HCT116 (cell line): ENCODE measurements around the gene YWHAH. TPM values are rescaled to one million over a fixed set of nuclear protein-coding genes. Genes with fewer than 3 reads are reported as not detected.

Source experiments
- ATAC-seq: fragments of 200-7000 bp; cut with Tn5 transposase; 2 replicates; pipeline ENCODE4 v1.9.1; 2020; ENCODE audit warnings: mild to moderate bottlenecking, moderate library complexity
- BruUV-seq: library from RNA; stranded (reverse); fragments of 400-500 nt; replicated peaks from 2 replicates; lab custom pipeline; 2021; lab: Mats Ljungman, UMichigan
- CTCF ChIA-PET: fragments of 300-600 bp; sonication (Branson Sonifier 250); formaldehyde crosslinking; loops from one replicate; lab custom pipeline; 2021; ENCODE audit warnings: antibody characterized with exemption; lab: Charles Lee
- POLR2A ChIA-PET: fragments of 300-600, 350-600 bp; sonication (Branson Sonifier 250); formaldehyde crosslinking; loops from one replicate; lab custom pipeline; 2021; ENCODE audit warnings: antibody characterized with exemption; lab: Charles Lee
- RAD21 ChIA-PET, 2 experiments: fragments of 300-600 bp; sonication (Branson Sonifier 250); formaldehyde crosslinking; loops; one replicate each; lab custom pipeline; 2023; ENCODE audit warnings: low total read pairs in 2 of 2; ENCODE audit not compliant: uncharacterized antibody in 2 of 2, unreplicated experiment in 2 of 2, low non-redundant PET in 1 of 2; lab: Charles Lee
- DNase-seq: peaks from one replicate; pipeline ENCODE4 v3.0.0-alpha.2; 2010; ENCODE audit warnings: low read depth, low spot score
- H2AFZ ChIP-seq: fragments of 200-600 bp; shearing (Covaris generic), sonication (generic); 2 replicates; pipeline ENCODE4 v1.6.1; 2017; ENCODE audit warnings: low read depth, mixed run types, mixed read lengths, antibody characterized with exemption, low read length; ENCODE audit not compliant: poor library complexity, severe bottlenecking
- H3K27ac ChIP-seq: 2 replicates; pipeline ENCODE4 v1.5.1; 2012; ENCODE audit warnings: low read depth, low read length
- H3K27me3 ChIP-seq: fragments of 200-600 bp; sonication (generic); 2 replicates; pipeline ENCODE4 v1.6.1; 2016; ENCODE audit warnings: mixed run types, low read length, mixed read lengths; ENCODE audit not compliant: insufficient read depth
- H3K36me3 ChIP-seq, 2 experiments: fragments of 200-500 bp in 1 of 2; fragments of 200-600 bp in 1 of 2; sonication (Bioruptor generic) in 1 of 2; sonication (generic) in 1 of 2; 2 replicates each; pipeline versions ENCODE4 v1.5.1 to v1.6.1; 2014 to 2016; ENCODE audit warnings: low read length in 2 of 2, inconsistent platforms in 1 of 2, mixed read lengths in 1 of 2, mixed run types in 1 of 2; ENCODE audit not compliant: insufficient read depth in 2 of 2, control insufficient read depth in 1 of 2
- H3K4me1 ChIP-seq, 2 experiments: fragments of 200-600 bp in 1 of 2; sonication (generic) in 1 of 2; 2 replicates each; pipeline versions ENCODE4 v1.5.1 to v1.6.1; 2012 to 2017; ENCODE audit warnings: low read length in 2 of 2, inconsistent platforms in 1 of 2, mild to moderate bottlenecking in 1 of 2, mixed read lengths in 1 of 2, mixed run types in 1 of 2, moderate library complexity in 1 of 2; ENCODE audit not compliant: insufficient read depth in 2 of 2, control insufficient read depth in 1 of 2
- H3K4me2 ChIP-seq: fragments of 200-600 bp; sonication (generic); 2 replicates; pipeline ENCODE4 v1.6.1; 2017; ENCODE audit warnings: mixed run types, low read length, mixed read lengths
- H3K4me3 ChIP-seq, 2 experiments: fragments of 200-600 bp in 1 of 2; sonication (generic) in 1 of 2; replicated peaks in 1 of 2; 2 replicates each; pipeline ENCODE4 v1.5.1; 2011 to 2016; ENCODE audit warnings: low read length in 2 of 2, control low read depth in 1 of 2, low read depth in 1 of 2, mild to moderate bottlenecking in 1 of 2, mixed read lengths in 1 of 2, mixed run types in 1 of 2
- H3K79me2 ChIP-seq: fragments of 200-600 bp; sonication (generic); 2 replicates; pipeline ENCODE4 v1.6.1; 2017; ENCODE audit warnings: mild to moderate bottlenecking, mixed run types, low read length, moderate library complexity, mixed read lengths; ENCODE audit not compliant: insufficient read depth
- H3K9ac ChIP-seq: fragments of 200-600 bp; sonication (generic); 2 replicates; pipeline ENCODE4 v1.6.1; 2016; ENCODE audit warnings: low read length, mixed read lengths
- H3K9me2 ChIP-seq: fragments of 200-600 bp; sonication (generic), shearing (Covaris generic); 2 replicates; pipeline ENCODE4 v1.6.1; 2017; ENCODE audit warnings: mixed run types, mild to moderate bottlenecking, moderate library complexity; ENCODE audit not compliant: insufficient read depth
- H3K9me3 ChIP-seq, 2 experiments: fragments of 200-500 bp in 1 of 2; fragments of 200-600 bp in 1 of 2; sonication (Bioruptor generic) in 1 of 2; sonication (generic) in 1 of 2; 2 replicates each; pipeline ENCODE4 v1.6.1; 2014 to 2017; ENCODE audit warnings: low read length in 2 of 2, mixed read lengths in 2 of 2, inconsistent platforms in 1 of 2, low read depth in 1 of 2, mild to moderate bottlenecking in 1 of 2, mixed run types in 1 of 2, moderate library complexity in 1 of 2; ENCODE audit not compliant: control insufficient read depth in 1 of 2, insufficient read depth in 1 of 2
- H4K20me1 ChIP-seq: fragments of 200-600 bp; sonication (generic), shearing (Covaris generic); 2 replicates; pipeline ENCODE4 v1.6.1; 2017; ENCODE audit warnings: mixed run types, mild to moderate bottlenecking, moderate library complexity; ENCODE audit not compliant: insufficient read depth
- ATF3 ChIP-seq: IDR thresholded peaks from 2 replicates; pipeline ENCODE4 v1.6.1; 2012
- CBX3 ChIP-seq: IDR thresholded peaks from 2 replicates; pipeline ENCODE4 v1.6.1; 2012; ENCODE audit warnings: low read depth
- CEBPB ChIP-seq: IDR thresholded peaks from 2 replicates; pipeline ENCODE4 v1.6.1; 2012; ENCODE audit warnings: low read depth
- ELF1 ChIP-seq: IDR thresholded peaks from 2 replicates; pipeline ENCODE4 v1.6.1; 2012; ENCODE audit warnings: low read depth, borderline replicate concordance
- EZH2 ChIP-seq: fragments of 200-600 bp; sonication (generic); IDR thresholded peaks from 2 replicates; pipeline ENCODE4 v1.6.1; 2017; ENCODE audit warnings: antibody characterized with exemption, mixed run types
- EZH2phosphoT487 ChIP-seq: fragments of 200-600 bp; IDR thresholded peaks from 2 replicates; pipeline ENCODE4 v1.6.1; 2018; ENCODE audit warnings: antibody characterized with exemption, borderline replicate concordance
- FOSL1 ChIP-seq: IDR thresholded peaks from 2 replicates; pipeline ENCODE4 v1.6.1; 2012; ENCODE audit warnings: low read depth
- JUND ChIP-seq: IDR thresholded peaks from 2 replicates; pipeline ENCODE4 v1.6.1; 2012
- POLR2AphosphoS5 ChIP-seq: IDR thresholded peaks from 2 replicates; pipeline ENCODE4 v1.6.1; 2011; ENCODE audit warnings: mild to moderate bottlenecking, low read depth, low read length, moderate library complexity
- RAD21 ChIP-seq: IDR thresholded peaks from 2 replicates; pipeline ENCODE4 v1.6.1; 2012; ENCODE audit warnings: low read depth, mild to moderate bottlenecking
- REST ChIP-seq: IDR thresholded peaks from 2 replicates; pipeline ENCODE4 v1.6.1; 2012; ENCODE audit warnings: low read depth
- ZNF274 ChIP-seq: fragments of 200-500 bp; sonication (Bioruptor generic); IDR thresholded peaks from 2 replicates; pipeline ENCODE4 v1.6.1; 2014; ENCODE audit warnings: mild to moderate bottlenecking, low read depth, low read length, inconsistent platforms
- intact Hi-C: fragments of 100-400 bp; cut with micrococcal nuclease; formaldehyde crosslinking; loops from 2 replicates; pipeline ENCODE4 v1.10.0; 2022
- total RNA-seq: library from RNA; stranded (reverse); gene quantifications from one replicate; pipeline ENCODE4 v1.2.1, GENCODE V29; 2021; ENCODE audit not compliant: unreplicated experiment
- TF ChIP-seq, protein P1 (sequence below), 3 experiments: fragments of 200-600 bp in 1 of 3; sonication (generic) in 1 of 3; IDR thresholded peaks in 2 of 3; conservative IDR thresholded peaks in 1 of 3; 2 replicates each; pipeline ENCODE4 v1.5.1; 2012 to 2017; ENCODE audit warnings: low read depth in 2 of 3, low read length in 2 of 3, antibody characterized with exemption in 1 of 3, borderline replicate concordance in 1 of 3, control low read depth in 1 of 3, mild to moderate bottlenecking in 1 of 3, mixed read lengths in 1 of 3, mixed run types in 1 of 3, moderate library complexity in 1 of 3; ENCODE audit not compliant: insufficient read depth in 1 of 3

YWHAH gene
- total RNA-seq, 1 experiment from 2014 or later, result 140 TPM

- no peak for TF ChIP-seq ATF3
Observed at GRCh38 chr22:31922534-31922933, 21.8 kb upstream of the YWHAH start (continued).

DNA sequence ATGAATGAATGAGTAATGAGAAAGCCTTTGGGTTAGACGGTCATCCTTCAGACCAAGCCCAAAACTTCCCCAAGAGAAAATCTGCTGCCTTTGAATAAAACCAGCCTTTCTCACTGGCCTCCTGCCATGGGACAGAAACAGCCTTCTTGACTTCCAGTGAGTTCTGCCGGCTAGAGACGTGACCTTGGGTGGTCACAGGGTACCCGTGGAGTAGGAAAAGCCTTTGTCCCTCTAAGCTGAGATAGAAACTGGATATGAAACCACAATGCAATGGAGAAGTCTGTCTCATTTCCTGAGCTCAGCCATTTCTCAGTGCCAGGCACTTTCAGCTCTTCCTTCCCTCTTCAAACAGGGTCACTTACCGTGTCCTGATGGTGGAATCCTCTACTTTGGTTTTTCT, 21.2 kb upstream of the YWHAH start:
- DNase-seq (no peak), ATAC-seq (no peak)
- ChIA-PET CTCF (interaction anchor here (1.0 kb wide), 1 partner anchor 47 kb away, joined by 3 read pairs; no protein-coding TSS in a partner anchor), RAD21 (no interaction called here), POLR2A (no interaction called here)
- peaks cover 5% of the 10 kb centered on the region; the same call in 1 of the 2 replicates for H3K27me3 ChIP-seq
- H3K9me3 ChIP-seq, result no peaks in the 10 kb centered on the region
- TF ChIP-seq EZH2, result no peak
- no peak for TF ChIP-seq CBX3
- no peak for TF ChIP-seq POLR2AphosphoS5
- no peak for TF ChIP-seq ELF1
- BruUV-seq, result no TSS peak
- no peaks in the 10 kb centered on the region for H3K36me3 ChIP-seq
- H3K4me2 ChIP-seq, result no peak overlapping the region
- no peak overlapping the region for H3K9ac ChIP-seq
- no peak overlapping the region for H3K4me3 ChIP-seq
- H3K27ac ChIP-seq, result no peak overlapping the region
- no peaks in the 10 kb centered on the region for H3K9me2 ChIP-seq
- intact Hi-C loops, result no loop called here
- no peak overlapping the region for H2AFZ ChIP-seq
- no peaks in the 10 kb centered on the region for H3K79me2 ChIP-seq
- H4K20me1 ChIP-seq, result no peaks in the 10 kb centered on the region
- H3K4me1 ChIP-seq, result peaks cover 0 to 3% of the 10 kb centered on the region in 2 experiments; a peak in 1 of 4 replicates

DNA sequence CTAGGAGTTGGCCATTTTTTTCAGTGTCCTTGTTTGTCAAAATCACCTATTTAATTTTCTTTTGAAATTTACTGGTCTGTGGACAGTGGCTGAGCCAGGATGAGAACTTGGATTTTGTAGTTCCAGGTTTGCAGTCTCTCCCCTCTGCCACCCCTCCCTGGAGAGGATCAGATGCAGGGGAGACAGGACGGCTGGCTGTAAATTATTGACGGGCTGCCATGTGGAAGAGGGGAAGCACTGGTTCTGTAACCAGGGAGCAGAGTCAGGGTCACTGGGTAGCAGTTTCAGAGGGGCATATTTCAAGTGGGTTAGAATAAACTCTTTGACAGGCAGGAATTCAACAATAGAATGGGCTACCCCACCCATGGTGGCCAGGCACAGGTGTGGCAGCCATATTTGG, 20.6 kb upstream of the YWHAH start:
- Histone ChIP-seq H3K4me1 (peaks cover 0 to 3% of the 10 kb centered on the region in 2 experiments; a peak in 1 of 4 replicates), H3K9me3 (no peaks in the 10 kb centered on the region), H2AFZ (no peak overlapping the region), H3K27ac (no peak overlapping the region), H3K36me3 (no peaks in the 10 kb centered on the region), H4K20me1 (no peaks in the 10 kb centered on the region), H3K79me2 (no peaks in the 10 kb centered on the region), H3K4me2 (no peak overlapping the region), H3K27me3 (peaks cover 5% of the 10 kb centered on the region; the same call in 1 of the 2 replicates), H3K9me2 (no peaks in the 10 kb centered on the region), H3K9ac (no peak overlapping the region), H3K4me3 (no peak overlapping the region)
- no TSS peak for BruUV-seq
- CTCF ChIA-PET, result interaction anchor here (1.0 kb wide), 1 partner anchor 46 kb away, joined by 3 read pairs; no protein-coding TSS in a partner anchor
- RAD21 ChIA-PET, result no interaction called here
- no peak for DNase-seq
- POLR2A ChIA-PET, result no interaction called here
- no peak for ATAC-seq
- intact Hi-C loops, result no loop called here
- no peak for TF ChIP-seq RAD21
- no peak for TF ChIP-seq CEBPB
- no peak for TF ChIP-seq REST
- no peak for TF ChIP-seq JUND
- no peak for TF ChIP-seq FOSL1
- no peak for TF ChIP-seq EZH2phosphoT487
- TF ChIP-seq ELF1, result no peak
- no peak for TF ChIP-seq ATF3
- TF ChIP-seq, protein P1, sequence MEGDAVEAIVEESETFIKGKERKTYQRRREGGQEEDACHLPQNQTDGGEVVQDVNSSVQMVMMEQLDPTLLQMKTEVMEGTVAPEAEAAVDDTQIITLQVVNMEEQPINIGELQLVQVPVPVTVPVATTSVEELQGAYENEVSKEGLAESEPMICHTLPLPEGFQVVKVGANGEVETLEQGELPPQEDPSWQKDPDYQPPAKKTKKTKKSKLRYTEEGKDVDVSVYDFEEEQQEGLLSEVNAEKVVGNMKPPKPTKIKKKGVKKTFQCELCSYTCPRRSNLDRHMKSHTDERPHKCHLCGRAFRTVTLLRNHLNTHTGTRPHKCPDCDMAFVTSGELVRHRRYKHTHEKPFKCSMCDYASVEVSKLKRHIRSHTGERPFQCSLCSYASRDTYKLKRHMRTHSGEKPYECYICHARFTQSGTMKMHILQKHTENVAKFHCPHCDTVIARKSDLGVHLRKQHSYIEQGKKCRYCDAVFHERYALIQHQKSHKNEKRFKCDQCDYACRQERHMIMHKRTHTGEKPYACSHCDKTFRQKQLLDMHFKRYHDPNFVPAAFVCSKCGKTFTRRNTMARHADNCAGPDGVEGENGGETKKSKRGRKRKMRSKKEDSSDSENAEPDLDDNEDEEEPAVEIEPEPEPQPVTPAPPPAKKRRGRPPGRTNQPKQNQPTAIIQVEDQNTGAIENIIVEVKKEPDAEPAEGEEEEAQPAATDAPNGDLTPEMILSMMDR (IDR thresholded peaks at IDR 0.05 in 2 of 3, conservative IDR thresholded peaks at IDR 0.05 in 1 of 3; ENCODE audit: borderline replicate concordance in 1 of 3, insufficient read depth in 1 of 3, low read depth in 2 of 3, low read length in 2 of 3), result no peak
- no peak for TF ChIP-seq ZNF274
